CD4-positive, alpha-beta T cell (primary cell): ENCODE data around the gene NSG2. TPM values are rescaled to one million over a fixed set of nuclear protein-coding genes. Genes with fewer than 3 reads are reported as not detected.

Source experiments
- ATAC-seq: fragments of 200-7000 bp; cut with Tn5 transposase; one replicate; pipeline ENCODE4 v1.10.0; 2022; ENCODE audit warnings: mild to moderate bottlenecking; ENCODE audit not compliant: poor library complexity
- CTCF ChIA-PET: fragments of 350-600 bp; sonication (Branson Sonifier 250); formaldehyde crosslinking; loops from one replicate; lab custom pipeline; 2021; ENCODE audit warnings: antibody characterized with exemption, inconsistent platforms; lab: Charles Lee
- POLR2A ChIA-PET: fragments of 350-600 bp; sonication (Branson Sonifier 250); formaldehyde crosslinking; loops from one replicate; lab custom pipeline; 2021; ENCODE audit warnings: antibody characterized with exemption, inconsistent platforms; lab: Charles Lee
- DNase-seq, 14 experiments: peaks; one replicate each; pipeline ENCODE4 v3.0.0-alpha.2; 2013 to 2020; ENCODE audit warnings: mixed read lengths in 2 of 14
- H3K27ac ChIP-seq, 2 donors: one replicate each; pipeline versions ENCODE4 v1.5.1 to v1.7.0; 2013; ENCODE audit warnings: low read length in 2 of 2, low read depth in 1 of 2, mild to moderate bottlenecking in 1 of 2
- H3K27me3 ChIP-seq, 2 experiments: 1 replicate in 1 of 2; 2 replicates in 1 of 2; pipeline versions ENCODE4 v1.6.1 to v1.7.0; 2013; ENCODE audit warnings: low read length in 2 of 2, control low read depth in 1 of 2, mild to moderate bottlenecking in 1 of 2, moderate library complexity in 1 of 2; ENCODE audit not compliant: insufficient read depth in 2 of 2, control insufficient read depth in 1 of 2
- H3K36me3 ChIP-seq: one replicate; pipeline ENCODE4 v1.6.1; 2013; ENCODE audit warnings: low read length, control low read depth; ENCODE audit not compliant: insufficient read depth
- H3K4me1 ChIP-seq: one replicate; pipeline ENCODE4 v1.6.1; 2013; ENCODE audit warnings: low read length, control low read depth; ENCODE audit not compliant: insufficient read depth
- H3K4me3 ChIP-seq: one replicate; pipeline ENCODE4 v1.5.1; 2013; ENCODE audit warnings: mild to moderate bottlenecking, low read length, moderate library complexity
- H3K9me3 ChIP-seq, 2 experiments: 1 replicate in 1 of 2; 2 replicates in 1 of 2; pipeline versions ENCODE4 v1.6.1 to v1.7.0; 2013; ENCODE audit warnings: low read length in 2 of 2, mild to moderate bottlenecking in 2 of 2, control low read depth in 1 of 2, moderate library complexity in 1 of 2; ENCODE audit not compliant: control insufficient read depth in 1 of 2, insufficient read depth in 1 of 2
- H3K27ac Mint-ChIP-seq: one replicate; pipeline ENCODE4 v1.8.0; 2020; ENCODE audit warnings: mixed read lengths
- H3K27me3 Mint-ChIP-seq: one replicate; pipeline ENCODE4 v1.8.0; 2021; ENCODE audit warnings: mixed read lengths
- H3K36me3 Mint-ChIP-seq: one replicate; pipeline ENCODE4 v1.8.0; 2021; ENCODE audit warnings: low read depth, mixed read lengths
- H3K4me1 Mint-ChIP-seq: one replicate; pipeline ENCODE4 v1.8.0; 2021; ENCODE audit warnings: low read depth, mixed read lengths
- H3K4me3 Mint-ChIP-seq: one replicate; pipeline ENCODE4 v1.8.0; 2020; ENCODE audit warnings: mild to moderate bottlenecking, mixed read lengths
- H3K9me3 Mint-ChIP-seq: one replicate; pipeline ENCODE4 v1.8.0; 2020; ENCODE audit warnings: mixed read lengths
- CTCF ChIP-seq: fragments of 200-600 bp; IDR thresholded peaks from one replicate; pipeline ENCODE4 v1.8.0; 2022; ENCODE audit warnings: antibody characterized with exemption, mild to moderate bottlenecking
- intact Hi-C, 2 experiments: fragments of 100-400 bp; cut with DNase I in 1 of 2; cut with micrococcal nuclease in 1 of 2; formaldehyde crosslinking; loops; one replicate each; pipeline versions ENCODE4 v1.15.1 to v1.9.0; 2023 to 2025; cut with DNase I, micrococcal nuclease
- total RNA-seq, 174 experiments: library from RNA in 2 of 174; stranded (reverse) in 2 of 174; gene quantifications; one replicate each; pipeline ENCODE4 v1.2.3 and lab custom pipeline; 2021 to 2026

The NSG2 gene
- total RNA-seq, 2 experiments from 2014 or later, result not detected

DNA sequence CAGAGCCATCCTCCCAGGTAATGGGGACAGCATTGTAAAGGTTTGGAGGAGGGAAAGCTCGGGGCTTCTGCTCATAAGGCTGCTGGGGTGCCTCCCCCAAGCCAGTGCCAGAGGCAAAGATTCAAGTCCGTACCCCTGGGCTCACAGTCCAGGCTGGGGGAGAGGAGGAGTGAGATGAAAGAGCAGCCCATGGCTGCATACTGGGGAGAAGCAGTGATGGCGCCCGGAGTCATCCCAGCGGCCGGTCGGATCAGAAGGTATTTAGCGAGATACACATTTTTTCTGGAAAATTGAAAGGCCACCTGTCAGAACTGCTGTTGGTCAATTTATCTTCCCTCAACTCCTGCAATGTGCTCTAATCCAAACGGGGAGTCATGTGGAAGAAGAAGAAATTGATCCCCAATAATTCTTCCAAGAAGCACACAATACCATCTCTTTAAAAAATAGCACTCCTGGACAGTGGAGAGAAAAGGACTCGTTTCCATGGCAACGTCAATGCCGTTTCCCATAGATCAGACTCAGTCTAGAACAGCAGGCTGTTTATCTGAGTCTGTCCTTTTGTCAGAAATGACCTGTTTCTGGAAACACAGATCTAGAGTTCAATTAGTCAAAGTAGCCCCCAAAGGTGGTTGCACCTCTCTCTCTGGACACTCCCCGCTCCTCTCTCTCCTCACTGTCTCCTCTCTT lies 65.9 kb downstream of the NSG2 start:
- H3K36me3 ChIP-seq, result no peaks in the 10 kb centered on the region
- no peak overlapping the region for H3K27ac ChIP-seq
- H3K4me3 ChIP-seq, result no peak overlapping the region
- ChIA-PET POLR2A (no interaction called here), CTCF (no interaction called here)
- intact Hi-C loops, result no loop called here
- Mint-ChIP-seq H3K36me3 (no peaks in the 10 kb centered on the region), H3K9me3 (no peaks in the 10 kb centered on the region), H3K4me3 (no peak overlapping the region), H3K27ac (no peak overlapping the region), H3K27me3 (peaks cover 7% of the 10 kb centered on the region), H3K4me1 (no peaks in the 10 kb centered on the region)
- H3K27me3 ChIP-seq, result no peaks in the 10 kb centered on the region
- H3K4me1 ChIP-seq, result no peaks in the 10 kb centered on the region
- peaks cover 0 to 12% of the 10 kb centered on the region in 2 experiments for H3K9me3 ChIP-seq
- TF ChIP-seq CTCF, result no peak
- no peak for ATAC-seq
- DNase-seq, result no peak

DNA sequence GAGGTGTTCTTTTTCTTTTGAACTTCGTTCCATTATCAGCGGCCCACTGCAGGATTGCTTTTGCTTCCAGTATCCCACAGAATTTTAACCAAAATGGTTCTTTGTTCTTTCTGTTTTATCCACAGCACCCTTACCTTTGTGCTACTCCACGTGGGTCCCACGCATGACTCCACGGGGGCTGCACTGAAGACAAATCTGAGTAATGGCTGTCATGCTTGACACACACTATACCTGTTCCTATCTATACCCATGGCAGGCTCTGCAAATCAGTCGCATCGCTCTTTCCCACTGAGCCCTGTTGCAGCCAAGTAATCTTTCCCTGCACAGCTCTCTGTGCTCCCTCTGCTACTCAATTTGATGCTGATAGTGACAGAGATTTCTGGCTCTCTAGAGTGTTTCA lies 69.7 kb downstream of the NSG2 start:
- Mint-ChIP-seq H3K27ac (no peak overlapping the region), H3K27me3 (peaks cover 8% of the 10 kb centered on the region), H3K9me3 (peaks cover 2% of the 10 kb centered on the region), H3K36me3 (no peaks in the 10 kb centered on the region), H3K4me3 (no peak overlapping the region), H3K4me1 (no peaks in the 10 kb centered on the region)
- intact Hi-C loops, result no loop called here
- no peak overlapping the region for H3K4me3 ChIP-seq
- H3K9me3 ChIP-seq, result peaks cover 0 to 7% of the 10 kb centered on the region in 2 experiments
- no peak for ATAC-seq
- no peak for TF ChIP-seq CTCF
- POLR2A ChIA-PET, result no interaction called here
- H3K36me3 ChIP-seq, result no peaks in the 10 kb centered on the region
- no peaks in the 10 kb centered on the region for H3K27me3 ChIP-seq
- CTCF ChIA-PET, result no interaction called here
- no peaks in the 10 kb centered on the region for H3K4me1 ChIP-seq
- no peak for DNase-seq
- no peak overlapping the region for H3K27ac ChIP-seq

DNA sequence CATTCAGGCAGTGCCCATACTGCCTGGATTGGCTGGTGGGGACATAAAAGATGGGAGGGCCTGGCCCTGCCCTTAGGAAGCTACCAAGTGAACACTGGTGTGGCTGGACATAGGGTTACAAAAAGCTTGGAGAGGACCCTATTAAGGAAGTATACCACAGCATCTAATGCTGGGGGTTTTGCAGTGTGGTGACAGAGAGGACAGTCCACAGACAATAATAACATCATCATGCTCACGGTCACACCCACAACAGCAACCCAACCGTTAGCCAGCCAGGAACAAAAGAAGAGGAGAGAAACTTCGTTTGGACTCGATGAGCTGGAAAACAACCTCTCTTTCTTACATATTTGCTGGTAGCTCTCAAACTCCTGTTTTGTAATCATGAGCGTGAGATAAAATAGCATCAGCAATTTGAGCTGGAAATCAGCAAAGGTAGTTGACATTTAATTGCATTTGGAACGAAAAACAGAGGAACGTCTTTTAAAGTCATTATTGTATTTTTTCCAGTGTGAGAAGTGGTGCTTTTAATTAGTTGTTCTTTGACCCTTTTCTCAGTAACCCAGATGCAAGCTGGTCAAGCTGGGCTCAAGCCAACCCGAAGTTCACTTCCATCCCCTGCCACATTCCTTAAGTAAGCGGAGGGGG lies 73.4 kb downstream of the NSG2 start:
- no peak for TF ChIP-seq CTCF
- Histone ChIP-seq H3K36me3 (no peaks in the 10 kb centered on the region), H3K27me3 (no peaks in the 10 kb centered on the region), H3K27ac (no peak overlapping the region), H3K9me3 (peaks cover 0 to 5% of the 10 kb centered on the region in 2 experiments), H3K4me1 (no peaks in the 10 kb centered on the region), H3K4me3 (no peak overlapping the region)
- intact Hi-C loops, result no loop called here
- Mint-ChIP-seq H3K4me3 (no peak overlapping the region), H3K4me1 (no peaks in the 10 kb centered on the region), H3K27ac (no peak overlapping the region), H3K36me3 (no peaks in the 10 kb centered on the region), H3K9me3 (peaks cover 5% of the 10 kb centered on the region), H3K27me3 (peaks cover 8% of the 10 kb centered on the region)
- no peak for ATAC-seq
- ChIA-PET POLR2A (no interaction called here), CTCF (no interaction called here)
- no peak for DNase-seq
